GM12878 (cell line): Measurements from ENCODE around the gene TCP11L2. TPM values are rescaled to one million over a fixed set of nuclear protein-coding genes. Genes with fewer than 3 reads are reported as not detected.

ENCODE experiments used
- ATAC-seq: fragments of 200-7000 bp; cut with Tn5 transposase; 3 replicates; pipeline ENCODE4 v1.9.1; 2020; ENCODE audit warnings: mild to moderate bottlenecking, moderate library complexity
- BruUV-seq: library from RNA; stranded (reverse); fragments of 400-500 nt; replicated peaks from 2 replicates; lab custom pipeline; 2021; lab: Mats Ljungman, UMichigan
- CTCF ChIA-PET: fragments of 300-600 bp; sonication (Branson Sonifier 250); formaldehyde crosslinking; extraction: SDS; loops from one replicate; lab custom pipeline; 2021; ENCODE audit warnings: inconsistent platforms; lab: Yijun Ruan, JAX
- POLR2A ChIA-PET: fragments of 350-600 bp; formaldehyde crosslinking; extraction: SDS; loops from one replicate; lab custom pipeline; 2021; ENCODE audit warnings: inconsistent platforms; lab: Charles Lee
- RAD21 ChIA-PET: fragments of 300-600 bp; sonication (Branson Sonifier 250); formaldehyde crosslinking; loops from one replicate; lab custom pipeline; 2023; ENCODE audit warnings: antibody characterized with exemption; ENCODE audit not compliant: unreplicated experiment; lab: Charles Lee
- SMC1A ChIA-PET: fragments of 300-600 bp; sonication (Branson Sonifier 250); formaldehyde crosslinking; loops from one replicate; lab custom pipeline; 2023; ENCODE audit not compliant: unreplicated experiment, uncharacterized antibody; lab: Charles Lee
- DNase-seq: peaks from one replicate; pipeline ENCODE4 v3.0.0-alpha.2; 2011; ENCODE audit warnings: low read depth, low spot score
- FAIRE-seq: peaks from 3 replicates; lab custom pipeline; 2011; peaks lifted over from hg19 to GRCh38; lab: Jason Lieb, UNC
- H2AFZ ChIP-seq: 2 replicates; pipeline ENCODE4 v1.6.0; 2011; ENCODE audit warnings: low read depth, low read length, control low read depth; ENCODE audit not compliant: control insufficient read depth
- H3K27ac ChIP-seq: 2 replicates; pipeline ENCODE4 v1.5.1; 2011; ENCODE audit warnings: control low read depth; ENCODE audit not compliant: control insufficient read depth, insufficient read depth
- H3K27me3 ChIP-seq, 2 experiments: replicated peaks in 1 of 2; 2 replicates each; pipeline versions ENCODE4 v1.6.0 to v1.6.1; 2011; ENCODE audit warnings: low read length in 1 of 2; ENCODE audit not compliant: control insufficient read depth in 2 of 2, insufficient read depth in 2 of 2
- H3K36me3 ChIP-seq, 2 experiments: 2 replicates each; pipeline ENCODE4 v1.5.1; 2011; ENCODE audit warnings: low read length in 1 of 2; ENCODE audit not compliant: control insufficient read depth in 2 of 2, insufficient read depth in 2 of 2
- H3K4me1 ChIP-seq: 2 replicates; pipeline ENCODE4 v1.6.1; 2011; ENCODE audit warnings: mild to moderate bottlenecking, low read length, moderate library complexity, mixed read lengths; ENCODE audit not compliant: control insufficient read depth, insufficient read depth
- H3K4me2 ChIP-seq: 2 replicates; pipeline ENCODE4 v1.6.0; 2011; ENCODE audit warnings: control low read depth; ENCODE audit not compliant: control insufficient read depth, insufficient read depth
- H3K4me3 ChIP-seq: fragments of 200-600 bp; sonication (generic); 2 replicates; pipeline ENCODE4 v1.5.1; 2016
- H3K79me2 ChIP-seq: 2 replicates; pipeline ENCODE4 v1.6.0; 2011; ENCODE audit warnings: low read length; ENCODE audit not compliant: control insufficient read depth, insufficient read depth
- H3K9ac ChIP-seq: 2 replicates; pipeline ENCODE4 v1.8.0; 2011; ENCODE audit warnings: low read length, control low read depth, mixed read lengths; ENCODE audit not compliant: control insufficient read depth, insufficient read depth
- H3K9me3 ChIP-seq: replicated peaks from 3 replicates; pipeline ENCODE4 v1.5.1; 2011; ENCODE audit warnings: mild to moderate bottlenecking, low read length; ENCODE audit not compliant: control insufficient read depth, insufficient read depth
- H4K20me1 ChIP-seq: 2 replicates; pipeline ENCODE4 v1.6.0; 2011; ENCODE audit not compliant: control insufficient read depth, insufficient read depth
- ASH2L ChIP-seq: fragments of 300-600, 200-600 bp; sonication (generic); IDR thresholded peaks from 2 replicates; pipeline ENCODE4 v1.6.1; 2017; ENCODE audit warnings: low read depth, mild to moderate bottlenecking, borderline replicate concordance
- CHD4 ChIP-seq: fragments of 200-600 bp; sonication (generic); IDR thresholded peaks from 2 replicates; pipeline ENCODE4 v1.6.1; 2016; ENCODE audit warnings: mild to moderate bottlenecking
- DPF2 ChIP-seq: fragments of 450-650 bp; IDR thresholded peaks from 2 replicates; pipeline ENCODE4 v1.6.1; 2017; ENCODE audit warnings: mild to moderate bottlenecking
- EZH2 ChIP-seq: IDR thresholded peaks from 2 replicates; pipeline ENCODE4 v1.6.1; 2012; ENCODE audit warnings: low read depth, mild to moderate bottlenecking, control low read depth, inconsistent platforms, low read length, borderline replicate concordance; ENCODE audit not compliant: control insufficient read depth
- FOS ChIP-seq: IDR thresholded peaks from 3 replicates; pipeline ENCODE4 v1.6.1; 2011; ENCODE audit warnings: borderline replicate concordance; ENCODE audit not compliant: insufficient read length; ENCODE audit errors: extremely low read depth
- HDGF ChIP-seq: fragments of 450-650 bp; IDR thresholded peaks from 2 replicates; pipeline ENCODE4 v1.6.1; 2016; ENCODE audit warnings: antibody characterized with exemption
- IKZF1 ChIP-seq: fragments of 450-650 bp; conservative IDR thresholded peaks from 2 replicates; pipeline ENCODE4 v1.6.1; 2017; ENCODE audit warnings: antibody characterized with exemption, mild to moderate bottlenecking
- NFYB ChIP-seq: IDR thresholded peaks from 2 replicates; pipeline ENCODE4 v1.6.1; 2011; ENCODE audit warnings: low read depth, mild to moderate bottlenecking, low read length, improper control_type of control experiment, moderate library complexity; ENCODE audit not compliant: insufficient read depth
- SMAD1 ChIP-seq: fragments of 450-650 bp; IDR thresholded peaks from 2 replicates; pipeline ENCODE4 v1.6.1; 2018; ENCODE audit warnings: mild to moderate bottlenecking, low read depth; ENCODE audit not compliant: partially characterized antibody
- ZNF217 ChIP-seq: fragments of 450-650 bp; IDR thresholded peaks from 2 replicates; pipeline ENCODE4 v1.6.1; 2017; ENCODE audit warnings: antibody characterized with exemption, mild to moderate bottlenecking
- ZNF384 ChIP-seq: IDR thresholded peaks from 2 replicates; pipeline ENCODE4 v1.6.1; 2012; ENCODE audit warnings: low read depth, mild to moderate bottlenecking, low read length, improper control_type of control experiment, borderline replicate concordance
- WGBS: methylation state at CpG from one replicate; pipeline ENCODE4 v1.1.6; 2016; ENCODE audit warnings: low lambda C conversion rate; ENCODE audit not compliant: insufficient replicate concordance, insufficient coverage; ENCODE audit errors: missing lambda C conversion rate; 5-methylcytosine and 5-hydroxymethylcytosine counted together
- in situ Hi-C: fragments of 300-500 bp; cut with MboI; formaldehyde crosslinking; loops from 9 replicates; pipeline ENCODE4 v1.14.3; 2018; ENCODE audit warnings: mixed read lengths
- intact Hi-C: fragments of 100-400 bp; cut with micrococcal nuclease; formaldehyde crosslinking; loops from one replicate; pipeline ENCODE4 v1.14.2; 2022; ENCODE audit not compliant: unreplicated experiment
- polyA plus RNA-seq, 11 experiments: library from polyadenylated mRNA; depleted of rRNA in 4 of 11; unstranded in 6 of 11; stranded (reverse) in 5 of 11; fragments of >200 nt; fragmentation: Nextera tagmentation in 4 of 11; fragmentation: Illumina TruSeq in 1 of 11; extraction: Ambion mirVana in 4 of 11; extraction: Trizol in 1 of 11; gene quantifications; 1 replicate in 1 of 11; 2 replicates in 10 of 11; pipeline versions ENCODE4 v1.2.1 to v1.2.3, GENCODE V29; 2011 to 2016; ENCODE audit warnings: inconsistent platforms in 2 of 11, missing spikeins in 2 of 11, low read depth in 1 of 11
- total RNA-seq, 4 experiments: library from RNA; depleted of rRNA in 3 of 4; stranded (reverse); fragments of >200 nt in 3 of 4; fragmentation: Illumina TruSeq in 1 of 4; extraction: Trizol in 1 of 4; gene quantifications; 2 replicates each; pipeline versions ENCODE4 v1.2.1 to v1.2.3, GENCODE V29; 2013 to 2021
- TF ChIP-seq, protein P1 (sequence below): fragments of 450-650 bp; IDR thresholded peaks from 2 replicates; pipeline ENCODE4 v1.6.1; 2017; ENCODE audit warnings: mild to moderate bottlenecking, moderate library complexity
- TF ChIP-seq, protein P2 (sequence below), 3 experiments: IDR thresholded peaks in 2 of 3; conservative IDR thresholded peaks in 1 of 3; 2 replicates each; pipeline ENCODE4 v1.5.1; 2011; ENCODE audit warnings: low read depth in 3 of 3, low read length in 3 of 3, mild to moderate bottlenecking in 3 of 3, control low read depth in 2 of 3, moderate library complexity in 2 of 3, inconsistent platforms in 1 of 3, mixed read lengths in 1 of 3; ENCODE audit not compliant: control insufficient read depth in 2 of 3, insufficient read depth in 1 of 3; ENCODE audit errors: extremely low read depth in 1 of 3
- TF ChIP-seq, protein P3 (sequence below): fragments of 450-650 bp; formaldehyde crosslinking; IDR thresholded peaks from 2 replicates; pipeline ENCODE4 v1.4.0; 2022; ENCODE audit warnings: mild to moderate bottlenecking, moderate library complexity

Gene TCP11L2
- total and polyA plus RNA-seq, 10 of the 15 experiments (the other 5 are each of a cell fraction or from before 2014, with no cell fraction given) = 0.18 to 5.0 (median 0.90) TPM

DNA sequence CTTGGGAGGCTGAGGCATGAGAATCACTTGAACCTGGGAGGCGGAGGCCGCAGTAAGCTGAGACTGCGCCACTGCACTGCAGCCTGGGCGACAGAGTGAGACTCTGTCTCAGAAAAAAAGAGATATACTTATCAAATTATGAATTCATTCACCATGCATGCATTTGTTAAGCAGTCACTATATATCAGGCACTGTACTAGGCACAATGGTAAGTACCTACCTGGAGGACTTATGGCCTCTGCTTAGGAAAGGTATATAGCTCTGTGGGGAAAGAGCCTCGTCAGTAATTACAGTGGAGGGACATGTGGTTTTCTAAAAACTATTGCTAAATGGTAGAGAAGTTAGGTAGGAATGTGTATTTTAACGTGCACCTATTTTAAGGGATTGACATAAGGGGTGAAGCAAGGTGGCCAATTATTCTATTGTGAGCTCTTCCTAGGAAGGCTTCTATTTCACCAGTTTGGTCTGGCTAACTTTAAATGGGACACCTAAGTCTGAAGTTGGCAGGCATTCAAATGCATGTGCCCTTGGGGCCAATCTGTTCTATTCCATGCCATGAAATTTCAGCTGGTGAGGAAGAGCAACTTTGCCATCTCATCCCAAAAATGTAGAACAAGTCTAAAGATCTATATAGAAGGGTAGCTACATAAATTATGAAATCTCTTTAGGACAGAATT, 15.0 kb downstream of the TCP11L2 start:
- RAD21 ChIA-PET = interaction anchor here (1.0 kb wide), 1 partner anchor 40 kb away, joined by 3 read pairs; no protein-coding TSS in a partner anchor
- ATAC-seq = no peak
- SMC1A ChIA-PET = interaction anchor here (0.8 to 1.2 kb wide), 3 partner anchors 9 to 28 kb away, joined by 3 to 5 read pairs (median 5); no protein-coding TSS in a partner anchor
- Histone ChIP-seq H3K4me2 (no peak overlapping the region), H3K9me3 (no peaks in the 10 kb centered on the region), H2AFZ (no peak overlapping the region), H3K9ac (no peak overlapping the region), H3K4me1 (no peaks in the 10 kb centered on the region), H3K79me2 (no peaks in the 10 kb centered on the region), H3K4me3 (no peak overlapping the region), H3K27me3 (no peaks in the 10 kb centered on the region), H3K27ac (no peak overlapping the region), H4K20me1 (no peaks in the 10 kb centered on the region), H3K36me3 (no peaks in the 10 kb centered on the region)
- POLR2A ChIA-PET = no interaction called here
- CTCF ChIA-PET = interaction anchor here (0.8 to 1.1 kb wide), 3 partner anchors 9 to 90 kb away, joined by 3 to 4 read pairs (median 4); partner anchors contain the start of gene POLR3B
- intact Hi-C loops = no loop called here
- DNase-seq = no peak
- in situ Hi-C loops = no loop called here
- no TSS peak for BruUV-seq
- WGBS = 83% methylated on average over 6 of the region's 6 CpGs
- no peak for FAIRE-seq
- no peak for TF ChIP-seq EZH2
- TF ChIP-seq FOS = no peak
- TF ChIP-seq HDGF = no peak
- no peak for TF ChIP-seq DPF2
- TF ChIP-seq IKZF1 = no peak
- TF ChIP-seq NFYB = no peak
- TF ChIP-seq CHD4 = no peak
- TF ChIP-seq, protein P1, sequence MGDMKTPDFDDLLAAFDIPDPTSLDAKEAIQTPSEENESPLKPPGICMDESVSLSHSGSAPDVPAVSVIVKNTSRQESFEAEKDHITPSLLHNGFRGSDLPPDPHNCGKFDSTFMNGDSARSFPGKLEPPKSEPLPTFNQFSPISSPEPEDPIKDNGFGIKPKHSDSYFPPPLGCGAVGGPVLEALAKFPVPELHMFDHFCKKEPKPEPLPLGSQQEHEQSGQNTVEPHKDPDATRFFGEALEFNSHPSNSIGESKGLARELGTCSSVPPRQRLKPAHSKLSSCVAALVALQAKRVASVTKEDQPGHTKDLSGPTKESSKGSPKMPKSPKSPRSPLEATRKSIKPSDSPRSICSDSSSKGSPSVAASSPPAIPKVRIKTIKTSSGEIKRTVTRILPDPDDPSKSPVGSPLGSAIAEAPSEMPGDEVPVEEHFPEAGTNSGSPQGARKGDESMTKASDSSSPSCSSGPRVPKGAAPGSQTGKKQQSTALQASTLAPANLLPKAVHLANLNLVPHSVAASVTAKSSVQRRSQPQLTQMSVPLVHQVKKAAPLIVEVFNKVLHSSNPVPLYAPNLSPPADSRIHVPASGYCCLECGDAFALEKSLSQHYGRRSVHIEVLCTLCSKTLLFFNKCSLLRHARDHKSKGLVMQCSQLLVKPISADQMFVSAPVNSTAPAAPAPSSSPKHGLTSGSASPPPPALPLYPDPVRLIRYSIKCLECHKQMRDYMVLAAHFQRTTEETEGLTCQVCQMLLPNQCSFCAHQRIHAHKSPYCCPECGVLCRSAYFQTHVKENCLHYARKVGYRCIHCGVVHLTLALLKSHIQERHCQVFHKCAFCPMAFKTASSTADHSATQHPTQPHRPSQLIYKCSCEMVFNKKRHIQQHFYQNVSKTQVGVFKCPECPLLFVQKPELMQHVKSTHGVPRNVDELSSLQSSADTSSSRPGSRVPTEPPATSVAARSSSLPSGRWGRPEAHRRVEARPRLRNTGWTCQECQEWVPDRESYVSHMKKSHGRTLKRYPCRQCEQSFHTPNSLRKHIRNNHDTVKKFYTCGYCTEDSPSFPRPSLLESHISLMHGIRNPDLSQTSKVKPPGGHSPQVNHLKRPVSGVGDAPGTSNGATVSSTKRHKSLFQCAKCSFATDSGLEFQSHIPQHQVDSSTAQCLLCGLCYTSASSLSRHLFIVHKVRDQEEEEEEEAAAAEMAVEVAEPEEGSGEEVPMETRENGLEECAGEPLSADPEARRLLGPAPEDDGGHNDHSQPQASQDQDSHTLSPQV = no peak
- no peak for TF ChIP-seq ZNF384
- TF ChIP-seq, protein P2, sequence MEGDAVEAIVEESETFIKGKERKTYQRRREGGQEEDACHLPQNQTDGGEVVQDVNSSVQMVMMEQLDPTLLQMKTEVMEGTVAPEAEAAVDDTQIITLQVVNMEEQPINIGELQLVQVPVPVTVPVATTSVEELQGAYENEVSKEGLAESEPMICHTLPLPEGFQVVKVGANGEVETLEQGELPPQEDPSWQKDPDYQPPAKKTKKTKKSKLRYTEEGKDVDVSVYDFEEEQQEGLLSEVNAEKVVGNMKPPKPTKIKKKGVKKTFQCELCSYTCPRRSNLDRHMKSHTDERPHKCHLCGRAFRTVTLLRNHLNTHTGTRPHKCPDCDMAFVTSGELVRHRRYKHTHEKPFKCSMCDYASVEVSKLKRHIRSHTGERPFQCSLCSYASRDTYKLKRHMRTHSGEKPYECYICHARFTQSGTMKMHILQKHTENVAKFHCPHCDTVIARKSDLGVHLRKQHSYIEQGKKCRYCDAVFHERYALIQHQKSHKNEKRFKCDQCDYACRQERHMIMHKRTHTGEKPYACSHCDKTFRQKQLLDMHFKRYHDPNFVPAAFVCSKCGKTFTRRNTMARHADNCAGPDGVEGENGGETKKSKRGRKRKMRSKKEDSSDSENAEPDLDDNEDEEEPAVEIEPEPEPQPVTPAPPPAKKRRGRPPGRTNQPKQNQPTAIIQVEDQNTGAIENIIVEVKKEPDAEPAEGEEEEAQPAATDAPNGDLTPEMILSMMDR (IDR thresholded peaks at IDR 0.05 in 2 of 3, conservative IDR thresholded peaks at IDR 0.05 in 1 of 3; ENCODE audit: control insufficient read depth in 2 of 3, extremely low read depth in 1 of 3, insufficient read depth in 1 of 3, low read depth in 3 of 3, low read length in 3 of 3) = no peak
- no peak for TF ChIP-seq ASH2L
- no peak for TF ChIP-seq SMAD1
- TF ChIP-seq, protein P3, sequence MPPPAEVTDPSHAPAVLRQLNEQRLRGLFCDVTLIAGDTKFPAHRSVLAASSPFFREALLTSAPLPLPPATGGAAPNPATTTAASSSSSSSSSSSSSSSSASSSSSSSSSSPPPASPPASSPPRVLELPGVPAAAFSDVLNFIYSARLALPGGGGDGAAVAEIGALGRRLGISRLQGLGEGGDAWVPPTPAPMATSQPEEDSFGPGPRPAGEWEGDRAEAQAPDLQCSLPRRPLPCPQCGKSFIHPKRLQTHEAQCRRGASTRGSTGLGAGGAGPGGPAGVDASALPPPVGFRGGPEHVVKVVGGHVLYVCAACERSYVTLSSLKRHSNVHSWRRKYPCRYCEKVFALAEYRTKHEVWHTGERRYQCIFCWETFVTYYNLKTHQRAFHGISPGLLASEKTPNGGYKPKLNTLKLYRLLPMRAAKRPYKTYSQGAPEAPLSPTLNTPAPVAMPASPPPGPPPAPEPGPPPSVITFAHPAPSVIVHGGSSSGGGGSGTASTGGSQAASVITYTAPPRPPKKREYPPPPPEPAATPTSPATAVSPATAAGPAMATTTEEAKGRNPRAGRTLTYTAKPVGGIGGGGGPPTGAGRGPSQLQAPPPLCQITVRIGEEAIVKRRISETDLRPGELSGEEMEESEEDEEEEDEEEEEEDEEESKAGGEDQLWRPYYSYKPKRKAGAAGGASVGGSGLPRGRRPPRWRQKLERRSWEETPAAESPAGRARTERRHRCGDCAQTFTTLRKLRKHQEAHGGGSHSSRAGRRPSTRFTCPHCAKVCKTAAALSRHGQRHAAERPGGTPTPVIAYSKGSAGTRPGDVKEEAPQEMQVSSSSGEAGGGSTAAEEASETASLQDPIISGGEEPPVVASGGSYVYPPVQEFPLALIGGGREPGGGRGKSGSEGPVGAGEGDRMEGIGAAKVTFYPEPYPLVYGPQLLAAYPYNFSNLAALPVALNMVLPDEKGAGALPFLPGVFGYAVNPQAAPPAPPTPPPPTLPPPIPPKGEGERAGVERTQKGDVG = no peak
- no peak for TF ChIP-seq ZNF217
